GM21360 (cell line): ENCODE measurements around the gene COPZ1.

ENCODE experiments used
- ATAC-seq: cut with Tn5 transposase; IDR thresholded peaks from one replicate; pipeline ENCODE4 v1.9.1; 2021; ENCODE audit warnings: mild to moderate bottlenecking, moderate library complexity; ENCODE audit not compliant: unreplicated experiment

The COPZ1 gene

GRCh38 chr12:54357506-54358190, 32.7 kb downstream of the COPZ1 start:
- no peak for ATAC-seq

GRCh38 chr12:54358191-54358944, 33.4 kb downstream of the COPZ1 start:
- ATAC-seq = no peak

GRCh38 chr12:54358945-54359761, 34.2 kb downstream of the COPZ1 start:
- peak; percentile 93 for ATAC-seq

GRCh38 chr12:54359762-54360351, 34.9 kb downstream of the COPZ1 start:
- ATAC-seq = no peak

GRCh38 chr12:54360717-54361456, 36.0 kb downstream of the COPZ1 start:
- no peak for ATAC-seq

- ATAC-seq = no peak
Observed at GRCh38 chr12:54363047-54363446, 38.1 kb downstream of the COPZ1 start.

GRCh38 chr12:54363618-54364017, 38.7 kb downstream of the COPZ1 start:
- no peak for ATAC-seq

GRCh38 chr12:54364413-54364812, 39.5 kb downstream of the COPZ1 start, which contains the start of gene GPR84:
Gene GPR84 (minus strand): TSS chr12:54364486. CDS start chr12:54363851, 635 bp downstream.
- ATAC-seq = no peak

- no peak for ATAC-seq
Observed at GRCh38 chr12:54368025-54368708, 43.2 kb downstream of the COPZ1 start.

GRCh38 chr12:54368709-54369596, 44.0 kb downstream of the COPZ1 start:
- ATAC-seq = peak; percentile 62

GRCh38 chr12:54369597-54370131, 44.7 kb downstream of the COPZ1 start:
- ATAC-seq = no peak

GRCh38 chr12:54370171-54370730, 45.3 kb downstream of the COPZ1 start:
- ATAC-seq = no peak

GRCh38 chr12:54371328-54372112, 46.6 kb downstream of the COPZ1 start:
- ATAC-seq = no peak

- no peak for ATAC-seq
Observed at GRCh38 chr12:54372113-54372806, 47.3 kb downstream of the COPZ1 start.

- ATAC-seq = no peak
Observed at GRCh38 chr12:54373649-54374561, 49.0 kb downstream of the COPZ1 start.
